Smooth muscle cell (in vitro differentiated cells): ENCODE data around the gene RFC5. TPM values are rescaled to one million over a fixed set of nuclear protein-coding genes. Genes with fewer than 3 reads are reported as not detected.

ENCODE experiments used
- DNase-seq: peaks from one replicate; lab custom pipeline; 2025; ENCODE audit not compliant: unreplicated experiment; lab: John Stamatoyannopoulos, UW
- H2AFZ ChIP-seq: fragments of 200-600 bp; sonication (generic); 2 replicates; pipeline ENCODE4 v1.6.0; 2016; ENCODE audit warnings: antibody characterized with exemption, low read depth, mild to moderate bottlenecking
- H3F3A ChIP-seq: fragments of 200-600 bp; sonication (generic); 2 replicates; pipeline ENCODE4 v1.6.0; 2017; ENCODE audit warnings: antibody characterized with exemption, low read depth
- H3K27ac ChIP-seq: fragments of 200-600 bp; sonication (generic); 2 replicates; pipeline ENCODE4 v1.5.1; 2016; ENCODE audit warnings: low read depth, mild to moderate bottlenecking
- H3K27me3 ChIP-seq: fragments of 200-600 bp; sonication (generic); 2 replicates; pipeline ENCODE4 v1.6.1; 2016; ENCODE audit warnings: low read depth, mild to moderate bottlenecking
- H3K36me3 ChIP-seq: fragments of 200-600 bp; sonication (generic); 2 replicates; pipeline ENCODE4 v1.5.1; 2016; ENCODE audit warnings: low read depth
- H3K4me1 ChIP-seq: fragments of 200-600 bp; sonication (generic); 2 replicates; pipeline ENCODE4 v1.5.1; 2016; ENCODE audit warnings: low read depth
- H3K4me2 ChIP-seq: fragments of 200-600 bp; sonication (generic); 2 replicates; pipeline ENCODE4 v1.6.0; 2016; ENCODE audit warnings: mild to moderate bottlenecking
- H3K4me3 ChIP-seq: fragments of 200-600 bp; sonication (generic); 2 replicates; pipeline ENCODE4 v1.5.1; 2016; ENCODE audit warnings: mild to moderate bottlenecking
- H3K79me2 ChIP-seq: fragments of 200-600 bp; sonication (generic); 2 replicates; pipeline ENCODE4 v1.6.0; 2016; ENCODE audit warnings: low read depth, mild to moderate bottlenecking
- H3K9ac ChIP-seq: fragments of 200-600 bp; sonication (generic); 2 replicates; pipeline ENCODE4 v1.6.0; 2016; ENCODE audit warnings: low read depth
- H3K9me3 ChIP-seq: fragments of 200-600 bp; sonication (generic); replicated peaks from 2 replicates; pipeline ENCODE4 v1.5.1; 2016; ENCODE audit warnings: low read depth
- H4K20me1 ChIP-seq: fragments of 200-600 bp; sonication (generic); 2 replicates; pipeline ENCODE4 v1.6.0; 2016; ENCODE audit warnings: low read depth
- WGBS: methylation state at CpG from one replicate; pipeline ENCODE4 v1.1.7; 2016; ENCODE audit warnings: low lambda C conversion rate; 5-methylcytosine and 5-hydroxymethylcytosine counted together
- polyA plus RNA-seq: library from polyadenylated mRNA; unstranded; fragments of >200 nt; fragmentation: Nextera tagmentation; extraction: Ambion mirVana; gene quantifications from 2 replicates; pipeline ENCODE4 v1.2.1, GENCODE V29; 2016
- total RNA-seq: library from RNA; depleted of rRNA; stranded (reverse); fragments of >200 nt; gene quantifications from 2 replicates; pipeline ENCODE4 v1.2.3, GENCODE V29; 2014
- TF ChIP-seq, protein P1 (sequence below): fragments of 200-600 bp; sonication (generic); IDR thresholded peaks from 2 replicates; pipeline ENCODE4 v1.5.1; 2017; ENCODE audit warnings: borderline replicate concordance, mild to moderate bottlenecking, antibody characterized with exemption; ENCODE audit not compliant: insufficient read depth, poor library complexity, severe bottlenecking

Gene RFC5
- total and polyA plus RNA-seq, 2 experiments from 2014 or later = 16.4 to 27.1 TPM

DNA sequence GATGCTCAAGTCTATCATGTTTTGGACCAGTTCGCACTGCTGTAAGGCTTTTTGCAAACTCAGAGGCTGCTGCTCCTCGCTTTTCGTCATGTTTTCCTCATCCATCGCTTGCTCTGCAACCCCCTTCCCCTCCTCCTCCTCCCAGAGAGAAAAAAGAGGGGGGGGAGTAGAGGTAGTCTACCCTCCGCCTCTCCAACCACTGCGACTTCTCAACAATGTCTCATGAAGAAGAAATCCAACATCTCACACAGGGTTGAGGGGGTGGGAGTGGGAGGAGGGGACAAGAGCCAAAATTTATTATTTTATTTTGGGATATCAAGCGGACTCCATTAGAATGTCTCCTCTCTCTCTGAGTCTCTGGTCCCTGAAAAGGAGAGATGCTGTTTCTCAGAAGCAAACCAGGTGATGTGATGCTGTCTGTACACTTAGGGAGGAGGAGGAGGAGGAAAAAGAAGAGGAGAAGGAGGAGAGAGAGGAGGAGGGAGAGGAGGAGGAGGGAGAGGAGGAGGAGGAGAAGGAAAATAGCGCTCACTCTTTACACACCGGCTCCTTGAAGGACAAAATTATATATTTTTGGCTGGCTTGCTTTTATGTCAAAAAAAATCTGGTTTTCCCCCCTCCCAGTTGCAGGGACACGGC is 48.2 kb upstream of the RFC5 start:
- no peak overlapping the region for H3K9ac ChIP-seq
- no peaks in the 10 kb centered on the region for H3K9me3 ChIP-seq
- no peaks in the 10 kb centered on the region for H3F3A ChIP-seq
- no peak for DNase-seq
- peak overlapping the region; percentile 72 for H2AFZ ChIP-seq
- no peaks in the 10 kb centered on the region for H4K20me1 ChIP-seq
- no peaks in the 10 kb centered on the region for H3K36me3 ChIP-seq
- TF ChIP-seq, protein P1, sequence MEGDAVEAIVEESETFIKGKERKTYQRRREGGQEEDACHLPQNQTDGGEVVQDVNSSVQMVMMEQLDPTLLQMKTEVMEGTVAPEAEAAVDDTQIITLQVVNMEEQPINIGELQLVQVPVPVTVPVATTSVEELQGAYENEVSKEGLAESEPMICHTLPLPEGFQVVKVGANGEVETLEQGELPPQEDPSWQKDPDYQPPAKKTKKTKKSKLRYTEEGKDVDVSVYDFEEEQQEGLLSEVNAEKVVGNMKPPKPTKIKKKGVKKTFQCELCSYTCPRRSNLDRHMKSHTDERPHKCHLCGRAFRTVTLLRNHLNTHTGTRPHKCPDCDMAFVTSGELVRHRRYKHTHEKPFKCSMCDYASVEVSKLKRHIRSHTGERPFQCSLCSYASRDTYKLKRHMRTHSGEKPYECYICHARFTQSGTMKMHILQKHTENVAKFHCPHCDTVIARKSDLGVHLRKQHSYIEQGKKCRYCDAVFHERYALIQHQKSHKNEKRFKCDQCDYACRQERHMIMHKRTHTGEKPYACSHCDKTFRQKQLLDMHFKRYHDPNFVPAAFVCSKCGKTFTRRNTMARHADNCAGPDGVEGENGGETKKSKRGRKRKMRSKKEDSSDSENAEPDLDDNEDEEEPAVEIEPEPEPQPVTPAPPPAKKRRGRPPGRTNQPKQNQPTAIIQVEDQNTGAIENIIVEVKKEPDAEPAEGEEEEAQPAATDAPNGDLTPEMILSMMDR = no peak
- no peaks in the 10 kb centered on the region for H3K79me2 ChIP-seq
- peaks cover 4% of the 10 kb centered on the region for H3K4me1 ChIP-seq
- WGBS = 4% methylated on average over 10 of the region's 10 CpGs
- no peak overlapping the region for H3K27ac ChIP-seq
- peak overlapping the region; percentile 58 for H3K4me3 ChIP-seq
- peak overlapping the region; percentile 92 for H3K4me2 ChIP-seq
- peaks cover 59% of the 10 kb centered on the region for H3K27me3 ChIP-seq

DNA sequence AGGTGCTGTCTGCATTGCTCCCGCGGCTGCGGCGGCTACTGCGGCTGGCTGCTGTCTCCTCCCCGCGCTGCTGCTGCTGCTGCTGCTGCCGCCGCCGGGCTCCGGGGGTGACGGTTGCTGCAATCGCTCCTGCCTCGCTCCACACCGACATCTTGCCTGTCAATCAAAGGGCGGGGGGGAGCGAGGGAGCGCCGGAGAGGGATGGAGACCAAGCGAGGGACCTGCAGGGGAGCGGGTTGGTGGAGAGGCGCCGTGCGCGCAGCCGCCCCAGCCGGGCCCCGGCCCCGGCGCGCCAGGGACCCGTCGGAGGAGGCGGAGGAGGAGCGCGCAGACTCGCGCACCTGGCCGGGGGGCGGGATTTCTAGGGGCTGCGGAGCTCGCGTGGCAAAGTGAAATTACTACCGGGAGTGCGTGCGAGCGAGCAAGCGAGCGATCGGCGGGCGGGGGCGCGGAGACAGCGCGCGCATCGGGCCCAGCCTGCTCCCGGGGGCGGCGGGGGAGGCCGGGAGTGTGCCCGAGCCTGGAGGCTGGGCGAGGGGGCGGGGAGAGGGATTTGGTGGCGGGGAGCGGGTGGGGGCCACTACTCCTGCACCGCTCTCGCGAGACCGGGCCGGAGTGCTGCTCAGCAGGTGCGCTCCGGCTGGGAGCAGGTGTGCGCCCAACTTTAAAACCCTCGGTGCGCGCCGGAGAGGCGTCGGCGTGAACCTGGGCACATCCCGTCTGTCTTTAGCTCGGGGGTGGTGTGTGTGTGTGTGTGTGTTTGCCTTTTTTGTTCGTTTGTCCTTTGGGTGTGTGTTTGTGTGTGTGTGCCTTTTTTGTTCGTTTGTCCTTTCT is 47.5 kb upstream of the RFC5 start, which contains the start of gene KSR2:
Gene KSR2, minus strand, starts transcription at position 165 of the 834 bp plus-strand sequence. CDS start 735 bp downstream, outside the sequence.
- no peak for DNase-seq
- Histone ChIP-seq H3K4me3 (peak within 1 kb of the TSS; percentile 58), H2AFZ (peak within 1 kb of the TSS; percentile 72)

DNA sequence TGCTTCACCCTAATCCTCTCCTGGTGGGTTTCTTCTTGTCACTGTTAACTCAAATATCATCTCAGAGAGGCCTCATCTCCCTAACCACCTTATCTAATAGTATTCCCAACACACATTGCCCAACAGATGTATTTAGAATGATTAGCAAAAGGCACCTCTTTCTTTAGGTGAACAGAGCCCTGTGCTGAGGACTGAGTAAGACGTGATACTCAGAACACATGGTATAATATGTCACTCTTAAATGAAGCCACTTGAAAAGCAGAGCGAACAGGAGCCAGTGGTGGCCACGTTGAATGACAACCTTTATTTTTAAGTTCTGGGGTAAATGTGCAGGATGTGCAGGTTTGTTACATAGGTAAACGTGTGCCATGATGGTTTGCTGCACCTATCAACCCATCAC is 46.2 kb upstream of the RFC5 start:
- Histone ChIP-seq H3K36me3 (no peaks in the 10 kb centered on the region), H3K4me1 (peaks cover 4% of the 10 kb centered on the region), H3K27ac (no peak overlapping the region), H3K4me2 (no peak overlapping the region), H2AFZ (no peak overlapping the region), H3K4me3 (no peak overlapping the region), H3K27me3 (peaks cover 51% of the 10 kb centered on the region), H3K9ac (no peak overlapping the region), H3K9me3 (no peaks in the 10 kb centered on the region), H4K20me1 (no peaks in the 10 kb centered on the region), H3K79me2 (no peaks in the 10 kb centered on the region), H3F3A (no peaks in the 10 kb centered on the region)
- no peak for DNase-seq
- WGBS = 89% methylated on average over 4 of the region's 4 CpGs
- TF ChIP-seq, protein P1 = no peak

More for the DNA sequence above, 47.5 kb upstream of the RFC5 start, which contains the start of gene KSR2:
- Histone ChIP-seq H3K79me2 (no peaks in the 10 kb centered on the region), H3K4me2 (peak within 1 kb of the TSS; percentile 92), H3F3A (no peaks in the 10 kb centered on the region), H4K20me1 (no peaks in the 10 kb centered on the region), H3K4me1 (peaks cover 4% of the 10 kb centered on the region), H3K9ac (no peak within 1 kb of the TSS), H3K36me3 (no peaks in the 10 kb centered on the region), H3K27me3 (peaks cover 59% of the 10 kb centered on the region), H3K9me3 (no peaks in the 10 kb centered on the region), H3K27ac (no peak within 1 kb of the TSS)
- TF ChIP-seq, protein P1 = no peak
- WGBS = 2% methylated on average over 56 of the region's 86 CpGs
